ENCODE data around the gene COL17A1. TPM values are rescaled to one million over a fixed set of nuclear protein-coding genes. Genes with fewer than 3 reads are reported as not detected.
A peak's percentile ranks its signal among the peaks of the same experiment; 100 is the strongest.

COL17A1 gene
- polyA plus RNA-seq, 4 donors: 0.49 to 0.65 (median 0.57) TPM

DNA sequence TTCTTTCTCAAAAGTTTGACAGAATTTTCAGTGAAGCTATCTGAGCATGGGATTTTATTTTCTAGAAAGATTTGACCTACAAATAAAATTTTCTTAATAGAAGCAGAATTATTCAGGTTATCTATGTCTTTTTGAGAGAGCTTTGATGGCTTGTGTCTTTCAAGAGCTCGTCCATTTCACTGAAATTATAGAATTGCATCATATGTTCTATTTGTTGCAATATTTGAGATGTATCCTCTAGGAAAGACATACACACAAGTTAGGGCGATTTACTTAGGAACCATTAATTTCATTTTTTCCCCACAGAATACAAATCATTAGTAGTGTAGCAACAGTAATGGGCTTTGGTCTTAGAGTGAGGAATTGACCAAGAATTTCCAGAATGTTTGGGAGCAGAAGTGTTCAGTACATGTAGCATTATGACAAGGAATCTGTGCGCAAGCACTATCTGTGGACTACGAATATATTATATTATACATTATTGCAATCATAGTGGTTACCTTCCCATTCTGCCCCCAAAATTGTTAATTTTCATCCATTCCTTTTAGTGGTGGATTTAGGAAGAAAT is 12.8 kb upstream of the COL17A1 start:
- no peak for DNase-seq (ENCODE audit: low read depth in 4 of 4, low spot score in 3 of 4)

- no peak for DNase-seq (ENCODE audit: low read depth in 4 of 4, low spot score in 3 of 4)
Measured at GRCh38 chr10:104096692-104097091, 11.0 kb upstream of the COL17A1 start.

DNA sequence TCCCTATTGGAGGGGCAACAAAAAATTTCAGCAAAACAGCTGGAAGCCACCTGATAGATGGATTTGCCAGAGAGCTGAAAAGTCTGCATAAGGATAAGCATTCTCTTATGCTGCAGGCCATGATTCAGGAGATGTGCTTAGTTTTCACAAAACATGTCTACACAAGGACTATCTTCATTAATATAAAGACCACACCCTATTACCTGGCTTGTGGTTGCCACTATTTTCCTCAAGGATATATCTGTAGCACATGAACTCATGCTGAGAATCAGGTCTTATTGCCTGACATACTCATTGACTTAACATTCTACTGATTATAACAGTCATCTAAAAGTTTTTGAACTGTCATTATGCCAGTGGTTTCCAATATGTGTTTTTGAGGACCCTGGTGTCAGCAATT is 7.1 kb upstream of the COL17A1 start:
- no peak for DNase-seq (ENCODE audit: low read depth in 4 of 4, low spot score in 3 of 4)

DNA sequence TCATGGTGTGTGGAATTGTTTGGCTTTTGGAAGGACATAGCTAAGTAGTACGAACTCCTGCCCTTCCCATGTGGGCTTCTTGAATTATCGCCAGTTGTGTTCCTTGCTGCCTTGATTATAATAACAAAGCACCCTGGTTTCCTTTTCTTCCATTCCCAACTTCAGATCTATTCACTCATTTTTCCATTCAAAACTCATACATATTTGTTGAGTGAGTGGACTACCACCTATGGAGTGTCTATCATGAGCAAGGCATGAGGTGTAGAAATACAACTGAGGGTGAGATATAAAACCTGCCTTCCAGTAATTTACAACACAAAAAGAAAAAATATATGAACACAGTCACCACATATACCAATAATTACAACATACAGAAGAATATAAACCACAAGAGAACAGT is 4.9 kb upstream of the COL17A1 start:
- DNase-seq (ENCODE audit: low read depth in 4 of 4, low spot score in 3 of 4): no peak

GRCh38 chr10:104089621-104090020 is 3.9 kb upstream of the COL17A1 start:
- no peak for DNase-seq (ENCODE audit: low read depth in 4 of 4, low spot score in 3 of 4)

GRCh38 chr10:104088239-104088638 is 2.6 kb upstream of the COL17A1 start:
- DNase-seq (ENCODE audit: low read depth in 4 of 4, low spot score in 3 of 4): no peak

DNA sequence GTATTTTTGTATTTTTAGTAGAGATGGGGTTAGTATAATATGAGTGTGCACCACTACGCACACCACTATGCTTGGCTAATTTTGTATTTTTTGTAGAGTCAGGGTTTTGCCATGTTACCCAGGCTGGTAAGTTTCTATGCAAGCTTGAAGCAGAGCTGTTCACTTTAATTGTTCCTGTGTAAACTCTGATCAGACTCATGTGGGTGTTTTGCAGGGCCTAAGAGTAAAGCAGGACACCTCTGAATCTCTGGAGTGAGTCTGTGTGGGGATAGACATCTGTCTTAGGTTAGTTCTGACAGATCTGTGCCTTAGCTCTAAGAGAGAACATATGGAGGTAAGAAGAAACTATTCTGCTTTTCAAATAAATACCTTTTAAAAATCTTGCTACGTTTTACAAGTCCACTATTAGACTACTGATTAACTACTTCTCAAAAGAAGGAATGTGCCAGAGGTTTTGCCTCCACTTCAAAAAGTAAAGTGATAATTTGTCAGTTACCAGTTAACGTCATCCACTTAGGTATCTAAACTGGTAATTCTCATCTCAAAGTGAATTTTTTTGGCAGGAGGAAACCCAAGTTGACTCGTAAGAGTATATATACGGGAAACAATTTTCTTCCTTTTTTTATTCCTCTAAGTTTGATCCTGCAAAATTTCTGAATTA is 1.1 kb downstream of the COL17A1 start:
- no peak for DNase-seq (ENCODE audit: low read depth in 4 of 4, low spot score in 3 of 4)

- no peak for DNase-seq (ENCODE audit: low read depth in 4 of 4, low spot score in 3 of 4)
Measured at GRCh38 chr10:104081998-104082397, 3.7 kb downstream of the COL17A1 start.

DNA sequence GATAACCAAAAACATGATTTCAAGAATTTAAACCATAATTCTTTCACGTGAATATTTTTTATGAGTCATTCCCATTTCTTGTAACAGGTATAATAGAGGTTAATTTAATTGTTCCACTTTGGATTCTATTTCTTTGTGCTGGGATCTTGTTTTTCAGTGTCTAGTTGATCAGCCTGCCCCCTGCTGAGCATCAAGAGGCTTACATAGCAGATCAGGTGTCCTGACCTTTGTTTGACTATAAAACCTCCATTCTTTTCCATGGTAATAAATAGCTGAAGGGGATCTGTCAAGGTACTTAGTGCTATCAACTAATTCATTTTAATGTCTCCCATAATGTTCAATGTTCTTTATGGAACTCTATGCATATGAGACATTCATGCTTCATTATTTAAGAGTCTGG is 4.9 kb downstream of the COL17A1 start:
- no peak for DNase-seq (ENCODE audit: low read depth in 4 of 4, low spot score in 3 of 4)

DNA sequence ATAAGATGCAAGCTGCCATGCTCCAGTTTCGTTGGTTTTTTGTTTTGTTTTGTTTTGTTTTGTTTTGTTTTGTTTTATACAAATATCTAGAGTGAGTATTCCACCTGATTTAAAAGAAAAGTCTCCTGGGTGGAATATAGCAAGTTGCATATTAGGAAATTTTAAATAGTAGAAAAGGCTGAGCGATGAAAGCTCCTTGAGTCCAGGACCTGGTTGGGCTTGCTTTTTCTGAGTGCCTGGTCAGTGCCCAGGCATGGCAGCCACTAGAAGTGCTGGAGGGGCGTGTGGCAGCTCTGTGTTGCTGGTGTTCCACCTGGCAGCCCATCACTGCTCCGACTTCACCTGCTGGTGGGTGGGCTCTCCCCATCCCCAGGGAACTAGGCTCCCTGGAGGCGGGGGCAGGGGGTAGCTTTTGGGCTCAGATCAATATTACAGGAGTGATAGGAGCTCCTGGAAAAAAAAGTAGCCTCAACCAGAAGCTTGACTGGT is 8.0 kb downstream of the COL17A1 start:
- DNase-seq (ENCODE audit: low read depth in 4 of 4, low spot score in 3 of 4): no peak

GRCh38 chr10:104077247-104077646 is 8.4 kb downstream of the COL17A1 start:
- peak in 1 of 4 donors; percentile 8 for DNase-seq (ENCODE audit: low read depth in 4 of 4, low spot score in 3 of 4)

DNA sequence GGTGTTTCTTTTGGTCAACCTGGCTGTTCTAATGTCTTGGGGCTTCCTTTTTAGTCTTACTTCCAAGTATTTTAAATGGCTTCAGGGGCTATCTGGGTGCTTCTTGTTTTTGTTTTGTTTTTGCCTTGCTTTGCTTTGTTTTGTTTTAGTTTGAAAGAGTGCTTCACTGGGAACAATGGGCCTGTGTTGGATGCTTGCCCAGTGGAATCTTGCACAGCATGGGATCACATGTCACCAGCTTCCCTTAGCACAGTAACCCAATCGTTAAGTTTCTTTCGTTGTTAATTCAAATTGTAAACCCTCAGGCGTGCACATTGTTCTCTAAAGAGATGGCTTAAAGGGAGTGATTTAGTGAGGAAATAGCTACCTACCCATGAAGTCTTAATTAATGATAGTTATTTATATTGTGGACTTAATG is 8.9 kb downstream of the COL17A1 start:
- peak; percentile 31 to 55 (median 45) for DNase-seq (ENCODE audit: low read depth in 4 of 4, low spot score in 3 of 4)

DNA sequence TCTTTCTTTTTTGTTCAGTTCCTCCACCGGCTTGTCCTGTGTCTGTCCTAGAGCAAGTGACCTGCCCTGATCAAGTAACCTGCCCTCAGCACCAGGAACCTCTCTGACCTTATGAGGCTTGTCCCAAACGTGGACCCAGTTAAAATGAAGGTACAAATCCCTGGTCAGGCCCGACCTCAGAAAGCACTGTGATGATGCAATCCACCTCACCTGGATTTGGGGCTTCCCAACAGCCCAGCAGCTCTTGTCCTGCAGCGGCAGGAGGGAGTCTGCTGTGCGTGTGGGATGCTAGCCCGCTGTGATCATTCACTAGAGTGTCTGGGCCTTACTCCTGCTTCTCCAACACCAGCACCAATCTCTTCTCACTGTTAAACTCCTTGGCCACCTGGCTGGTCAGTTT is 11.2 kb downstream of the COL17A1 start:
- no peak for DNase-seq (ENCODE audit: low read depth in 4 of 4, low spot score in 3 of 4)

DNA sequence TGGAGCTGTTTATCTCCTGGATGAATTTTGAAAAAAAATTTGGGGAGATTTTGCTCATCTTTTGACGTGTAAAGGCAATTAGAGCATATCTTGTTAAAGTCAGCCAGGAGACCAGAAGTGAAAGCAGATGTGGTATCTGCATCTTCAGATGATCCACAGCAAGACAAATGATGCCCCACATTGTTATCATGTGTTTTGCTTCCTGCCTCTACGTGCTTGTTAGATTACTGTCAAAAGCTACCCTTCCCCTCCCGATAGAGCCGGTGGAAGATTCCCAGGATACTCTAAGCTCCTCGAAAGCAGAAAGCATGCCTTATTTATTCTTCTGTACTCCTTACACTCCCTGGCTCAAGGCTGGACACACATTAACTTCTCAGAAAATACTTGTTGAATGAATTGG is 12.9 kb downstream of the COL17A1 start:
- no peak for DNase-seq (ENCODE audit: low read depth in 4 of 4, low spot score in 3 of 4)

GRCh38 chr10:104069613-104070012 is 16.1 kb downstream of the COL17A1 start:
- DNase-seq (ENCODE audit: low read depth in 4 of 4, low spot score in 3 of 4): peak in 2 of 4 donors; percentile 10 to 15

DNA sequence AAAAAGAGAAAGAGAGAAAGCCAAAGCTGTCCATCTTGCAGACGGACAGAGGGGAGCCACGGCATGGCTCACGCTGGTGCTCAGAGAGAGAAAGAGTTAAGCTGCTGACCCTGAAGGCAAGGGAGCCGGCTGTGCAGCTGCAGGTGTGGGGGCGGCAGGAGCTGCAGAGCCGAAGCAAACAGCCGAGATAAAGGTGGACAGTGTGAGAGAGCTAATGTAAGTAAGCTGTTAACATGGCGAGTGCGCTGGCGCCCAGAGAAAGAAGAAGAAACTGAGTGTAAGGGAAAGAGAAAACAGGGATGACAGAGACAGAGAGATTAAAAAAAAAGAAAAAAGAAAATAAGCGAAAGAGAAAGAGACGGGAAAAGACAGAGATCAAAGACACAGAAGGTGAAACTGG is 18.2 kb downstream of the COL17A1 start:
- DNase-seq (ENCODE audit: low read depth in 4 of 4, low spot score in 3 of 4): peak in 1 of 4 donors; percentile 10

GRCh38 chr10:104066945-104067344 is 18.7 kb downstream of the COL17A1 start:
- DNase-seq (ENCODE audit: low read depth in 4 of 4, low spot score in 3 of 4): no peak

- DNase-seq (ENCODE audit: low read depth in 4 of 4, low spot score in 3 of 4): no peak
Measured at GRCh38 chr10:104065748-104066147, 19.9 kb downstream of the COL17A1 start.

- DNase-seq (ENCODE audit: low read depth in 4 of 4, low spot score in 3 of 4): no peak
Measured at GRCh38 chr10:104061196-104061595, 24.5 kb downstream of the COL17A1 start.

- no peak for DNase-seq (ENCODE audit: low read depth in 4 of 4, low spot score in 3 of 4)
Measured at GRCh38 chr10:104059364-104059763, 26.3 kb downstream of the COL17A1 start.

DNA sequence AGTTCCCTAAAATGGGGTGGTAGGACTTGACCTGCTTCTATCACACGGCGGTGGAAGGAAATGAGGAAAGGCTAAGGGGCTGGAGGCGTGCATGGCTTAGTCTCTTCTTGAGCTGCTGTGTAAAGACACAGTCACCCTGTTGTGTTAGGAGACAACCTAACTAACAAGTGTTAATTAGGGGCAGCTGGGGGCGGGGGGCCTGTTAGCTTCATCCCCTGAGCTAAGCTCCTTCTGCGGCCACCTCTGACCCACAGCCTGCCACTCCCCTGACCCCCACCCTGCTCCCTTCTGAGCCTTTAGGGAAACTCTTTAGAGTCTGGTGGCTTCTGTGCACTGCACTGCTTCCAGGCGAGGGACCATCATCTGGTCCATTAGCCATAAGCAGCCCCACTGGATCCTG is 28.0 kb downstream of the COL17A1 start:
- DNase-seq (ENCODE audit: low read depth in 4 of 4, low spot score in 3 of 4): no peak

DNA sequence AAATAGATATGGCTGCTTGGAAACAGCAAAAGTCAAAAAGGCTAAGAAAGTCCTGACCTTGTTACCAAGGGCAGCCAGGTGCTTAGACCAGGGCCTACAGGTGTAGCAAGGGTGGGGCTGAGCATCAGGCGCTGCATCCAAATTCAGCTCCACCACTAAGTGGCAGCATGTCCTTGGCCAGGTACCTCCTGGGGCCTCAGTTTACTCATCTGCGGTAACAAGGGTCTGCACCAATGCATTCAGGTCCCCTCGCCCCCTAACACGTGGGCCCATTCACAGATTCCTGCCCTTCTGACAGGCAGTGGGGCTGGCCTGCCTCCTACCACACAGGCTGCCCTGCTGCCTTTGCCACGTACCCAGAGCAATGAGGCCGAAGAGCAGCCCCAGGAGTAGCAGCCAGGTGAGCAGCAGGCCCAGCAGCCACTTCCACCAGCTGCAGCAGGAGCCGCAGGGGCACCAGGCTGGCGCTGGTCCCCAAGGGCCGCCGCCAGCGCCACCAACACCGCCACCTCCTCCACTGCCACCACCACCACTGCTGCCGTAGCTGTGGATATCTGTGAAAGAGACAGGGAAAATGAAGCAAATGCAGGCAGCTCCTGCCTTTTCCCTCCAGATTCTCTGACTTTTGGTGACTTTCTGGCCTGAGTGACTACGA is 28.9 kb downstream of the COL17A1 start:
- no peak for DNase-seq (ENCODE audit: low read depth in 4 of 4, low spot score in 3 of 4)

Data from left renal pelvis (tissue), 4 donors.